Osteocyte (in vitro differentiated cells): Measurements from ENCODE around the gene HDHD3. TPM values are rescaled to one million over a fixed set of nuclear protein-coding genes. Genes with fewer than 3 reads are reported as not detected.

Source experiments
- DNase-seq: peaks from one replicate; pipeline ENCODE4 v3.0.0; 2021; ENCODE audit warnings: mixed read lengths; ENCODE audit not compliant: unreplicated experiment; ENCODE audit errors: extremely low spot score
- H3K27ac Mint-ChIP-seq: one replicate; pipeline ENCODE4 v1.8.0; 2021; ENCODE audit warnings: mild to moderate bottlenecking, mixed read lengths; ENCODE audit not compliant: unreplicated experiment
- H3K27me3 Mint-ChIP-seq: one replicate; pipeline ENCODE4 v1.8.0; 2021; ENCODE audit warnings: mixed read lengths; ENCODE audit not compliant: unreplicated experiment
- H3K36me3 Mint-ChIP-seq: one replicate; pipeline ENCODE4 v1.8.0; 2021; ENCODE audit warnings: mixed read lengths; ENCODE audit not compliant: unreplicated experiment
- H3K4me1 Mint-ChIP-seq: one replicate; pipeline ENCODE4 v1.8.0; 2021; ENCODE audit warnings: mixed read lengths; ENCODE audit not compliant: unreplicated experiment
- H3K4me3 Mint-ChIP-seq: one replicate; pipeline ENCODE4 v1.8.0; 2021; ENCODE audit warnings: mild to moderate bottlenecking, moderate library complexity, mixed read lengths; ENCODE audit not compliant: unreplicated experiment
- H3K9me3 Mint-ChIP-seq: one replicate; pipeline ENCODE4 v1.8.0; 2021; ENCODE audit warnings: mixed read lengths; ENCODE audit not compliant: unreplicated experiment
- total RNA-seq: library from RNA; stranded (reverse); gene quantifications from 2 replicates; pipeline ENCODE4 v1.2.1, GENCODE V29; 2021
- TF ChIP-seq, protein P1 (sequence below): fragments of 200-600 bp; sonication (generic); IDR thresholded peaks from 2 replicates; pipeline ENCODE4 v1.5.0; 2021; ENCODE audit warnings: antibody characterized with exemption, mild to moderate bottlenecking, moderate library complexity

The HDHD3 gene
- total RNA-seq, 1 donor from 2014 or later = 12.7 TPM

DNA sequence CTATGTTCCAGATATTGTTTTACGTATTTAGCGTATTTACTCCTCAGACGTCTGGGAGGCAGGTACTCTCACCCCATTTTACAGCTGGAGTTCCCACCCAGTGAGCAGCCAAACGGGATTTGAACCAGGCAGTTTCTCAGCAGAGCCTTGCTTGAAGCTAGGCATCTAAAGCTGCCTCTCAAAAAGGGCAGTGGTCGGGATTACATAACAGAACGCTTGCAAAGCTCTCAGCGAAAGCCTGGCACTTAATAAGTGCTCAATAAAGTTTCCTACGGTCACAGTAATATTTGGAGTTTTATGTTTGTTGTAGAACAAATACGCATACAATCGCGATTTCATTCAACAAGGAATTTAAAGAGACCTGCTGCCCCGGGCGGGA lies 27.7 kb downstream of the HDHD3 start:
- peak overlapping the region; percentile 57 for H3K4me3 Mint-ChIP-seq
- peaks cover 56% of the 10 kb centered on the region for H3K27me3 Mint-ChIP-seq
- no peak overlapping the region for H3K27ac Mint-ChIP-seq

DNA sequence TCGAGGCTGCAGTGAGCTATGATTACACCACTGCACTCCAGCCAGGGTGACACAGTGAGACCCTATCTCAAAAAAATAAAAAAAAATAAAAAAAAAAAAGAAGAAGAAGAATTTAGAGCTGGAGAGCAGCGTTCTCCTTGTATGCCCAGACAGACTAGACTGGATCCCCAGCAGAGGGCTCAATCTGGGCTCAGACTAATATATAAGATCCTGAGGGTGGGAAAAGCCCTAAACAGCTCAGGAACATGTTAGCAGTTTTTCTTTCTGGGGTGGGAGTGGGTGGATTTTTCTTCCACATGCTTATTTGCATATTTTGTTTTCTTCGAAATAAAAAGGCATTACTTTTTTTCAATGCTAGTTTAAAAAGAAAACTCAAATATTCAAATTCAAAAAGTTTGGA lies 28.3 kb downstream of the HDHD3 start:
- no peak for DNase-seq
- no peak overlapping the region for H3K4me3 Mint-ChIP-seq
- TF ChIP-seq, protein P1, sequence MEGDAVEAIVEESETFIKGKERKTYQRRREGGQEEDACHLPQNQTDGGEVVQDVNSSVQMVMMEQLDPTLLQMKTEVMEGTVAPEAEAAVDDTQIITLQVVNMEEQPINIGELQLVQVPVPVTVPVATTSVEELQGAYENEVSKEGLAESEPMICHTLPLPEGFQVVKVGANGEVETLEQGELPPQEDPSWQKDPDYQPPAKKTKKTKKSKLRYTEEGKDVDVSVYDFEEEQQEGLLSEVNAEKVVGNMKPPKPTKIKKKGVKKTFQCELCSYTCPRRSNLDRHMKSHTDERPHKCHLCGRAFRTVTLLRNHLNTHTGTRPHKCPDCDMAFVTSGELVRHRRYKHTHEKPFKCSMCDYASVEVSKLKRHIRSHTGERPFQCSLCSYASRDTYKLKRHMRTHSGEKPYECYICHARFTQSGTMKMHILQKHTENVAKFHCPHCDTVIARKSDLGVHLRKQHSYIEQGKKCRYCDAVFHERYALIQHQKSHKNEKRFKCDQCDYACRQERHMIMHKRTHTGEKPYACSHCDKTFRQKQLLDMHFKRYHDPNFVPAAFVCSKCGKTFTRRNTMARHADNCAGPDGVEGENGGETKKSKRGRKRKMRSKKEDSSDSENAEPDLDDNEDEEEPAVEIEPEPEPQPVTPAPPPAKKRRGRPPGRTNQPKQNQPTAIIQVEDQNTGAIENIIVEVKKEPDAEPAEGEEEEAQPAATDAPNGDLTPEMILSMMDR = no peak
- no peak overlapping the region for H3K27ac Mint-ChIP-seq
- H3K4me1 Mint-ChIP-seq = peaks cover 20% of the 10 kb centered on the region
- peaks cover 52% of the 10 kb centered on the region for H3K27me3 Mint-ChIP-seq
- no peaks in the 10 kb centered on the region for H3K36me3 Mint-ChIP-seq
- H3K9me3 Mint-ChIP-seq = no peaks in the 10 kb centered on the region

More for the DNA sequence above, 27.7 kb downstream of the HDHD3 start:
- no peaks in the 10 kb centered on the region for H3K36me3 Mint-ChIP-seq
- H3K4me1 Mint-ChIP-seq = peaks cover 14% of the 10 kb centered on the region
- no peaks in the 10 kb centered on the region for H3K9me3 Mint-ChIP-seq
- TF ChIP-seq, protein P1 = no peak
- DNase-seq = no peak

DNA sequence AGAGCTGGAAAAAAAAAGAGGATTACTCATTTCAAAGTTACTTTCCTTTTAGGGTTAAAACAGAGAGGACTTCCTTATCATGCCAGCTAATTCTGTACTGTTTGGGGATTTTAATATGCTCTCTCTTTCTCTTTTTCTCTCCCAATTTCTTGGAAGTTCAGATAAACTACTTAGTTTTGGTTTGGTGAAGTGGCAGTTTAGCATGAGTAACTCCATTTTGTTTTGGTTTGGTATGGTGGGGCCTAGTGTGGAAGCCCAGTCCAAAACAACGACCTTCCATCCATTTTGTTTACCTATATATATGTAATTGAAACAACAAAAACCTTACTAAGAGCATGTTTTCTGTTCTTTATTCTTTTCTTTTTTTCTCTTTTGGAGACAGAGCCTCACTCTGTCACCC lies 31.1 kb downstream of the HDHD3 start:
- H3K27me3 Mint-ChIP-seq = peaks cover 30% of the 10 kb centered on the region
- no peak overlapping the region for H3K4me3 Mint-ChIP-seq
- no peaks in the 10 kb centered on the region for H3K36me3 Mint-ChIP-seq
- no peak for DNase-seq
- H3K9me3 Mint-ChIP-seq = no peaks in the 10 kb centered on the region
- TF ChIP-seq, protein P1 = no peak
- peaks cover 20% of the 10 kb centered on the region for H3K4me1 Mint-ChIP-seq
- no peak overlapping the region for H3K27ac Mint-ChIP-seq

DNA sequence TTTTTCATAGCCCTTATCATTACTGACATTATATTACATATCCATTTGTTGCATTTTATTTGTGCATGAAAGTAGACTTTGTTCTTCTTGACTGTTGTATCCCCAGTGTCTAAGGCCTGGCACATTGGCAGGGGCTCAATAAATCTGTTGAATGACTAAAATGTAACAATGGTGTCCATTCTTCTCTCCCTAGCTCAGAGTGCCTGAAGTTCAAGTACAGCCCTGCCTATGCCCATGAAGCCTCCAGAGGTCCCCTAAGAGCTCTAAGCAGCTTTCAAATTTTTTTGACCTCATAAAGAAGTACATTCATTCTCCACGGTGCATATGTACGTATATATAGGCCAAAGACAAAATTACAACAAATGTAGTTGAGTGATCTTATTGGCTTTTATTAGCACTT lies 31.6 kb downstream of the HDHD3 start:
- H3K27ac Mint-ChIP-seq = peak overlapping the region; percentile 20
- TF ChIP-seq, protein P1 = no peak
- peaks cover 20% of the 10 kb centered on the region for H3K4me1 Mint-ChIP-seq
- H3K36me3 Mint-ChIP-seq = no peaks in the 10 kb centered on the region
- DNase-seq = no peak
- H3K4me3 Mint-ChIP-seq = no peak overlapping the region
- no peaks in the 10 kb centered on the region for H3K9me3 Mint-ChIP-seq
- H3K27me3 Mint-ChIP-seq = peaks cover 25% of the 10 kb centered on the region

DNA sequence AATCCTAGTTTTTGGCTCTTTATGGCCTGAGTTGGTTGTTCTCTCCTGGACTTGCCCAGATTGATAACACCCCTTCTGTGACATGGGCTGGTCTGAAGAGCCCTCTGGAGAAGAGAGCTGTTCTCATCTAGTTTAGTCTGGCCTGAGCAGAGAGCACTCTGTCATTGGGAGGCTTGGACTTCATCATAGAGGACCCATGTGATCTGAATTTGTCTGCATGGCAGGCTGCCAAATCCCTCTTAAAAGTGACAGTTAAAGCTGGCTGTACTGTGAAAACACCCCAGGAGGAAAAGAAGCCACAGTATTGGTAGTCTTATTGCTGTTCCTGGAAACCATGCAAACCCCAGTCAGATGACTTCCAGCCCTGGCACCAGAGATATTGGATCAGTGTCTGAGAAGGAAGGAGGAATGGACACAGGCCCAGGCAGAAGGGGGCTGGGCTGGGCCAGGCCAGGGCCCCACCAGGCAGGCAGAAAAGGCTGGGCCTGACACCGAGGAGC lies 33.0 kb downstream of the HDHD3 start:
- Mint-ChIP-seq H3K36me3 (no peaks in the 10 kb centered on the region), H3K4me1 (peaks cover 21% of the 10 kb centered on the region), H3K27me3 (peaks cover 15% of the 10 kb centered on the region), H3K9me3 (no peaks in the 10 kb centered on the region), H3K4me3 (no peak overlapping the region), H3K27ac (peak overlapping the region; percentile 87)
- TF ChIP-seq, protein P1 = no peak
- DNase-seq = no peak
